K562 (cell line): ENCODE measurements around the gene MGA. TPM values are rescaled to one million over a fixed set of nuclear protein-coding genes. Genes with fewer than 3 reads are reported as not detected.
A peak's percentile ranks its signal among the peaks of the same experiment; 100 is the strongest.

Experiments used
- ATF7 ChIP-seq: fragments of 450-650 bp; IDR thresholded peaks from 2 replicates; pipeline ENCODE4 v1.7.1; 2014; ENCODE audit warnings: mild to moderate bottlenecking, moderate library complexity
- CC2D1A ChIP-seq: fragments of 450-650 bp; IDR thresholded peaks from 2 replicates; pipeline ENCODE4 v1.6.1; 2017; ENCODE audit warnings: mild to moderate bottlenecking
- FOXJ2 ChIP-seq: fragments of 200-800 bp; sonication (Bioruptor generic); IDR thresholded peaks from 2 replicates; pipeline ENCODE4 v1.6.1; 2016; ENCODE audit warnings: missing genetic modification characterization, missing compliant biosample characterization
- GABPA ChIP-seq: fragments of 200-800 bp; sonication (Bioruptor generic); conservative IDR thresholded peaks from 2 replicates; pipeline ENCODE4 v1.6.1; 2016; ENCODE audit warnings: low read depth, missing genetic modification characterization, missing compliant biosample characterization
- IRF2 ChIP-seq: sonication (generic); formaldehyde crosslinking; IDR thresholded peaks from 2 replicates; pipeline ENCODE4 v1.8.1; 2022; ENCODE audit warnings: mild to moderate bottlenecking, missing genetic modification reagents
- MBD2 ChIP-seq: sonication (generic); IDR thresholded peaks from 2 replicates; pipeline ENCODE4 v1.6.1; 2016; ENCODE audit warnings: low read depth, borderline replicate concordance
- POLR2A ChIP-seq: fragments of 450-650 bp; conservative IDR thresholded peaks from 2 replicates; pipeline ENCODE4 v1.6.1; 2016
- POLR3G ChIP-seq: IDR thresholded peaks from 2 replicates; pipeline ENCODE4 v1.6.1; 2011; ENCODE audit not compliant: insufficient read length, insufficient replicate concordance; ENCODE audit errors: extremely low read depth
- RBM22 ChIP-seq: fragments of 200-400 bp; formaldehyde crosslinking; IDR thresholded peaks from 2 replicates; pipeline ENCODE4 v1.6.1; 2018; ENCODE audit warnings: low read length, low read depth; ENCODE audit not compliant: poor library complexity, severe bottlenecking
- SIRT6 ChIP-seq: IDR thresholded peaks from one replicate; pipeline ENCODE4 v1.6.1; 2012; ENCODE audit warnings: low read depth, mild to moderate bottlenecking, control low read depth, inconsistent platforms, low read length, moderate library complexity
- SMAD2 ChIP-seq: fragments of 150-350 bp; IDR thresholded peaks from 2 replicates; pipeline ENCODE4 v1.6.1; 2014; ENCODE audit warnings: low read depth, mild to moderate bottlenecking, low read length
- TAF1 ChIP-seq: IDR thresholded peaks from 2 replicates; pipeline ENCODE4 v1.6.1; 2011; ENCODE audit warnings: mild to moderate bottlenecking, low read length, moderate library complexity; ENCODE audit not compliant: insufficient read depth, control insufficient read depth, severe bottlenecking; ENCODE audit errors: extremely low read depth
- TCF3 ChIP-seq: sonication (generic); formaldehyde crosslinking; IDR thresholded peaks from 2 replicates; pipeline ENCODE4 v1.4.0; 2020; ENCODE audit warnings: mild to moderate bottlenecking, missing genetic modification reagents
- ZBTB8A ChIP-seq: fragments of 450-650 bp; IDR thresholded peaks from 2 replicates; pipeline ENCODE4 v1.6.1; 2018; ENCODE audit warnings: mild to moderate bottlenecking, moderate library complexity; ENCODE audit not compliant: partially characterized antibody
- ZNF23 ChIP-seq: fragments of 250-450 bp; sonication (Bioruptor Pico); IDR thresholded peaks from 2 replicates; pipeline ENCODE4 v1.4.0; 2020; ENCODE audit warnings: mild to moderate bottlenecking
- ZNF253 ChIP-seq: fragments of 250-450 bp; sonication (Bioruptor Pico); conservative IDR thresholded peaks from 2 replicates; pipeline ENCODE4 v1.6.1; 2021; ENCODE audit warnings: mild to moderate bottlenecking
- ZNF311 ChIP-seq: fragments of 250-450 bp; sonication (Bioruptor Pico); IDR thresholded peaks from 2 replicates; pipeline ENCODE4 v1.4.0; 2020; ENCODE audit warnings: mild to moderate bottlenecking, moderate library complexity
- ZNF431 ChIP-seq: sonication (generic); formaldehyde crosslinking; IDR thresholded peaks from 2 replicates; pipeline ENCODE4 v1.8.0; 2022; ENCODE audit warnings: mild to moderate bottlenecking, missing genetic modification reagents
- ZNF699 ChIP-seq: fragments of 250-450 bp; sonication (Bioruptor Pico); IDR thresholded peaks from 2 replicates; pipeline ENCODE4 v1.8.0; 2021; ENCODE audit warnings: mild to moderate bottlenecking, moderate library complexity; ENCODE audit not compliant: insufficient replicate concordance
- ZNF76 ChIP-seq: fragments of 250-450 bp; sonication (Bioruptor Pico); IDR thresholded peaks from 2 replicates; pipeline ENCODE4 v1.4.0; 2020; ENCODE audit warnings: mild to moderate bottlenecking, moderate library complexity, borderline replicate concordance
- polyA plus RNA-seq, 8 experiments: library from polyadenylated mRNA; depleted of rRNA in 4 of 8; stranded (reverse) in 5 of 8; unstranded in 3 of 8; fragments of >200 nt; fragmentation: Nextera tagmentation in 2 of 8; fragmentation: Illumina TruSeq in 1 of 8; extraction: Ambion mirVana in 2 of 8; extraction: Trizol in 1 of 8; gene quantifications; 2 replicates each; pipeline versions ENCODE4 v1.2.1 to v1.2.3, GENCODE V29; 2011 to 2014; ENCODE audit warnings: inconsistent platforms in 1 of 8, missing spikeins in 1 of 8
- total RNA-seq, 7 experiments: library from RNA; depleted of rRNA in 6 of 7; stranded (reverse); fragments of >200 nt in 6 of 7; fragmentation: Illumina TruSeq in 2 of 7; extraction: Trizol in 2 of 7; gene quantifications; 2 replicates each; pipeline versions ENCODE4 v1.2.1 to v1.2.3, GENCODE V29; 2011 to 2021; ENCODE audit warnings: low replicate concordance in 1 of 7
- TF ChIP-seq, protein P1 (sequence below): fragments of 200-800 bp; sonication (Bioruptor generic); IDR thresholded peaks from 2 replicates; pipeline ENCODE4 v1.6.1; 2017; ENCODE audit warnings: missing genetic modification characterization, missing compliant biosample characterization
- TF ChIP-seq, protein P2 (sequence below): fragments of 250-450 bp; sonication (Bioruptor Pico); IDR thresholded peaks from 2 replicates; pipeline ENCODE4 v1.8.0; 2021; ENCODE audit warnings: moderate library complexity, mild to moderate bottlenecking, inconsistent platforms
- TF ChIP-seq, protein P3 (sequence below): IDR thresholded peaks from 2 replicates; pipeline ENCODE4 v1.6.1; 2016; ENCODE audit warnings: missing genetic modification characterization, missing compliant biosample characterization
- TF ChIP-seq, protein P4 (sequence below): IDR thresholded peaks from 2 replicates; pipeline ENCODE4 v1.6.1; 2012; ENCODE audit warnings: low read depth, low read length, improper control_type of control experiment, borderline replicate concordance

Gene MGA
- total and polyA plus RNA-seq, 9 of the 15 experiments (the other 6 are each of a cell fraction or from before 2014, with no cell fraction given) = 4.7 to 56.1 (median 21.1) TPM

DNA sequence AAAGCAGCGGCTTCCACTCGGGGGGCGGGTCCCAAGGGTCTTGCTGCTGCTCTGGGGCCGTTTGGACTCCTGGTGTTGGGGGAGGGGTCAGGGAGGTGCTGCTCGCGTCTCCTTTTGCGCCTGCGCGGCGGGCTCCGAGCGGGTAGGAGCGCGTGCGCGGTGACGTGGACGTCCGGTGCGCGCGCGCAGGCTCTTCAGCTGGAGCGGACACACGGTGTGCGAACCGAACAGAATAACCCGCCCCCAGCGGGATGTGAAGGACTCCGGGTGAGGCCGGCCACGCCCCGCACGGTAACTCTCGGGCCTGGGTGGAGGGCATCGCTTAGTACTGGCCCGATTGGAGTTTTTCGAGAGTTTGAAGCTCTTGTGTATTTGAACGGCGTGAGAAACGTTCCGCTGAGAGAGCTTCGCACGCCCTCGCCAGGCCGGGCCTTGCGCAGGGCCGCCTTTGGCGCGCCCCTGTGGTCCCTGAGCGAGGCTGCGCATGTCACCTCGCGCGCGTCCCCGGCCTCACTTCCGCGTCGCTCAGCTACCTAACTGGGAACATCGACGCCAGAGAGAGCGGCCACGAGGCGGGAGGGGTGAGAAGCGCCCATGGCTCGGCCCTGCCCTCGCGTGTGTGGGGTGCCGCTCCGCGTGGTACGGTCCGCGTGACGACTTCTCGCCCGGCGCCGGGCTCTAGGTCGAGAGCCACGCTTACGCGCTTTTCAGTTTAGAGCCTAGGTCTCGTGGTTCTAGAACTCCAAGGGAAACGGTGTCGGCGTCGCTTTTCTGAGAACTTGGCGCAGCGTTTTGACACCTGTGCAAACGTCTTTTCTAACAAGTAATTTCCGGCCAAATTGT lies at the start of gene MGA (continued):
- no peak for TF ChIP-seq SIRT6
- peak; percentile 69; the same call in 1 of the 2 replicates for TF ChIP-seq ZNF76
- TF ChIP-seq POLR2A = peak; percentile 84
- peak; percentile 96 for TF ChIP-seq ZNF431 (CRISPR knock-in tag)
- no peak for TF ChIP-seq SMAD2
- TF ChIP-seq MBD2 = peak; percentile 34; the same call in 1 of the 2 replicates
- peak; percentile 80 for TF ChIP-seq FOXJ2
- TF ChIP-seq ZBTB8A = no peak
- TF ChIP-seq, protein P1, sequence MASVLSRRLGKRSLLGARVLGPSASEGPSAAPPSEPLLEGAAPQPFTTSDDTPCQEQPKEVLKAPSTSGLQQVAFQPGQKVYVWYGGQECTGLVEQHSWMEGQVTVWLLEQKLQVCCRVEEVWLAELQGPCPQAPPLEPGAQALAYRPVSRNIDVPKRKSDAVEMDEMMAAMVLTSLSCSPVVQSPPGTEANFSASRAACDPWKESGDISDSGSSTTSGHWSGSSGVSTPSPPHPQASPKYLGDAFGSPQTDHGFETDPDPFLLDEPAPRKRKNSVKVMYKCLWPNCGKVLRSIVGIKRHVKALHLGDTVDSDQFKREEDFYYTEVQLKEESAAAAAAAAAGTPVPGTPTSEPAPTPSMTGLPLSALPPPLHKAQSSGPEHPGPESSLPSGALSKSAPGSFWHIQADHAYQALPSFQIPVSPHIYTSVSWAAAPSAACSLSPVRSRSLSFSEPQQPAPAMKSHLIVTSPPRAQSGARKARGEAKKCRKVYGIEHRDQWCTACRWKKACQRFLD = peak; percentile 95
- peak; percentile 52 for TF ChIP-seq RBM22
- peak; percentile 94 for TF ChIP-seq IRF2 (CRISPR knock-in tag)
- TF ChIP-seq, protein P2, sequence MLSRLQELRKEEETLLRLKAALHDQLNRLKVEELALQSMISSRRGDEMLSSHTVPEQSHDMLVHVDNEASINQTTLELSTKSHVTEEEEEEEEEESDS (CRISPR knock-in tag) = no peak
- TF ChIP-seq, protein P3, sequence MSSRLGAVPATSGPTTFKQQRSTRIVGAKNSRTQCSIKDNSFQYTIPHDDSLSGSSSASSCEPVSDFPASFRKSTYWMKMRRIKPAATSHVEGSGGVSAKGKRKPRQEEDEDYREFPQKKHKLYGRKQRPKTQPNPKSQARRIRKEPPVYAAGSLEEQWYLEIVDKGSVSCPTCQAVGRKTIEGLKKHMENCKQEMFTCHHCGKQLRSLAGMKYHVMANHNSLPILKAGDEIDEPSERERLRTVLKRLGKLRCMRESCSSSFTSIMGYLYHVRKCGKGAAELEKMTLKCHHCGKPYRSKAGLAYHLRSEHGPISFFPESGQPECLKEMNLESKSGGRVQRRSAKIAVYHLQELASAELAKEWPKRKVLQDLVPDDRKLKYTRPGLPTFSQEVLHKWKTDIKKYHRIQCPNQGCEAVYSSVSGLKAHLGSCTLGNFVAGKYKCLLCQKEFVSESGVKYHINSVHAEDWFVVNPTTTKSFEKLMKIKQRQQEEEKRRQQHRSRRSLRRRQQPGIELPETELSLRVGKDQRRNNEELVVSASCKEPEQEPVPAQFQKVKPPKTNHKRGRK = no peak
- TF ChIP-seq TAF1 = peak; percentile 66
- TF ChIP-seq ZNF23 (CRISPR knock-in tag) = no peak
- TF ChIP-seq TCF3 (CRISPR knock-in tag) = no peak; the same call in 1 of the 2 replicates
- TF ChIP-seq ZNF311 (CRISPR knock-in tag) = 0 out of 2 replicates have a peak, but pooled peaks have one; percentile 25
- TF ChIP-seq, protein P4, sequence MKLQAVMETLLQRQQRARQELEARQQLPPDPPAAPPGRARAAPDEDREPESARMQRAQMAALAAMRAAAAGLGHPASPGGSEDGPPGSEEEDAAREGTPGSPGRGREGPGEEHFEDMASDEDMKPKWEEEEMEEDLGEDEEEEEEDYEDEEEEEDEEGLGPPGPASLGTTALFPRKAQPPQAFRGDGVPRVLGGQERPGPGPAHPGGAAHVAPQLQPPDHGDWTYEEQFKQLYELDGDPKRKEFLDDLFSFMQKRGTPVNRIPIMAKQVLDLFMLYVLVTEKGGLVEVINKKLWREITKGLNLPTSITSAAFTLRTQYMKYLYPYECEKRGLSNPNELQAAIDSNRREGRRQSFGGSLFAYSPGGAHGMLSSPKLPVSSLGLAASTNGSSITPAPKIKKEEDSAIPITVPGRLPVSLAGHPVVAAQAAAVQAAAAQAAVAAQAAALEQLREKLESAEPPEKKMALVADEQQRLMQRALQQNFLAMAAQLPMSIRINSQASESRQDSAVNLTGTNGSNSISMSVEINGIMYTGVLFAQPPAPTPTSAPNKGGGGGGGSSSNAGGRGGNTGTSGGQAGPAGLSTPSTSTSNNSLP = no peak
- peak; percentile 88 for TF ChIP-seq ATF7
- no peak for TF ChIP-seq ZNF253 (CRISPR knock-in tag)
- no peak for TF ChIP-seq POLR3G
- peak; percentile 73 for TF ChIP-seq GABPA (tag)
- TF ChIP-seq ZNF699 = no peak
- TF ChIP-seq CC2D1A = no peak
